ENCODE data around the gene ALOX5AP.

Gene ALOX5AP

DNA sequence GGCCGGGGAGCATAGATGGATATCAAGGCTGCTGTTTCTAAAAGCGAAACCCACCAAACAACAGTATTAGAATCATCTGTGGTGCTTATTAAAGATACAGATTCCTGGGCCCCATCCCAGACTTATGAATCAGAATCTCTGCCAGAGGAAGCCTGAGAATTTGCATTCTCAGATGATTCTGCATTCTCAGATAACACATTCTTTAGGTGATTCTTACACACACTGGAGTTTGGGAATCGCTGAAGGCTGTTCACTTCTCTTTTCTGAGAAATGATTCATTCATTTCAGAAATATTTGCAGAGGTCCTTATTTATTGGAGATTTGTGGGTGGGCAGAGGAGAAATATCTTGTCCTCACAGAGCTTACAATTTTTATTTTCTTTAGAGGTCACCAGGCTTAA, 24.4 kb downstream of the ALOX5AP start:
- no peak for DNase-seq (ENCODE audit: low read depth in 2 of 2)

DNA sequence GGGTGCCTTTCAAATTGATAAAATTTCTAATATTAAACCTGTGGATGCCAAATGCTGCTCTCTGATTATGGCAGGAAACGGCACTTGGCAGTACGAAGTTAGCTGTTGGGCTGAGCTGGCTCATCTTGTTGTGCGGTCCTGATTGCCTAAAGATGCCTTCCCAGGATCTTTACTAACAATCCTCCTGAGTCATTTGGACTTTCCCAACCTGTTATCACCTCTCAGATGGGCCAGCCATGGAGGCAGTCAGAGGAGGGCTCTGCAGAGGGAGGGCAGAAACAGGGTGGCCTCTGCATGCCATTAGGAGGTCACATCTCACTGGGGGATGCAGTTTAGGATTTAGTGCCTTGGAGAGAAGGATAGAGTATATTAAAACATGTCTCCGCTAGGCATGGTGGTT, 27.3 kb downstream of the ALOX5AP start:
- no peak for DNase-seq (ENCODE audit: low read depth in 2 of 2)

DNA sequence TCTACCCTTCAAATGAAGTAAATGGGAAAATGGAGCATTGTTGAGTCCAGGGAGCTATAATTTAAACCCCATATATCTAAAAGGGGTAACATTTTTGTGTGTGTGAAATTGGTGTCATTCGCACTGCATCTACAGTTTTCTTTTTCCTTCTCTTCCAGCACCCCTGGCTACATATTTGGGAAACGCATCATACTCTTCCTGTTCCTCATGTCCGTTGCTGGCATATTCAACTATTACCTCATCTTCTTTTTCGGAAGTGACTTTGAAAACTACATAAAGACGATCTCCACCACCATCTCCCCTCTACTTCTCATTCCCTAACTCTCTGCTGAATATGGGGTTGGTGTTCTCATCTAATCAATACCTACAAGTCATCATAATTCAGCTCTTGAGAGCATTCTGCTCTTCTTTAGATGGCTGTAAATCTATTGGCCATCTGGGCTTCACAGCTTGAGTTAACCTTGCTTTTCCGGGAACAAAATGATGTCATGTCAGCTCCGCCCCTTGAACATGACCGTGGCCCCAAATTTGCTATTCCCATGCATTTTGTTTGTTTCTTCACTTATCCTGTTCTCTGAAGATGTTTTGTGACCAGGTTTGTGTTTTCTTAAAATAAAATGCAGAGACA, 28.6 kb downstream of the ALOX5AP start:
- DNase-seq (ENCODE audit: low read depth in 2 of 2): no peak

DNA sequence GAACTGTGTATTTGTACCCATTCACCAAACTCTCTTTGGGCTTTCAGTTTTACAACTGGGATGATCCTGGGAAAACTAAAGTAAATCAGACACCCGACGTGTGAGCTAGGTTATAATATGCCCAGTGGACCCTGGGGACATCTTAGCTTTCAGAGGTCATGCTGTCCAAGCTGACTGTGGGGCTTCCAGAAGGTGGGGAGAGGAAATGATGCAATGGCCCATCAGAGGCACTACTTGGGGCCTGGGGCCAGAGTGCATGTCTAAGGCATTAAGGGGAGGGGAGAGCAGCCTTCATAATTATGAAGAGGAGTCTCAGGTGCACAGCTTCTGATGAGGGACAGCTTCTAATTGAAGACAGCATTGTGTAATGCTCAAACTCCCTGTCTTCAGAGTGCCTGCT, 30.9 kb downstream of the ALOX5AP start:
- no peak for DNase-seq (ENCODE audit: low read depth in 2 of 2)

DNA sequence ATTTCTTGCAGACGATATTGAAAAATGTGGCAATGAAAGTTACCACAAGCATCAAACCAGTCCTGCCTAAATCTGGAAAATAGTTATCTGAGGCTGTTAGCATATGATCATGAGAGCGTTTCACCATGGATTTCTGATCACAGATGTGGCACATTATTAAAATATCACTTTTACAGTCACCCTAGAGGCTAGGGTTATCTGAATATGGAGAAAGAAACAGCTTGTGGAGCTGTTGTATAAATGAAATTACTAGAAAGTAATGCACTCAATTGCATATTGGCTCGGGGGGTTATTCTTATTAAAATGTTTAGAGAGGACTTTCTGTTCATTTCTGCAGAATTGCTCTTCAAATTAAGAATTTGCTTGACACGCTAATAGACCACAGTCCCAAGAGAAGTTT, 35.6 kb downstream of the ALOX5AP start:
- no peak for DNase-seq (ENCODE audit: low read depth in 2 of 2)

DNA sequence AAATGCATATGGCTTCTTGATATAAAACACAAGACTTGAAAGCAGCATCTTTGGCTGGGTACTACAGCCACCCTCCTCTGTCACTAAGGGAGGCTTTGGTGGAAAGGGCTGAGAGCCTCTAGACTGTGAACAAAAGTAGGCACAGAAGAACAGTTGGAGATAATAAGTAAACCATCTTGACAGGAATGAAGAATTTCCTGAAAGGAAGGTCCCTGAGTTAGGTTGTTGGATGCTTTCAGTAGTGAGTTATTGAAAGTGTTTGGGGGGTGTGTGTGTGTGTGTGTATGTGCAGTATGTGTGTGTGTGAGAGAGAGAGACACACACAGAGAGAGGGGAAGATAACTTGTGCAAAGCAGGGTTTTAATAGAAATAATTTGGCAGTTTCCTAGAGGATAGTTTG, 38.2 kb downstream of the ALOX5AP start:
- no peak for DNase-seq (ENCODE audit: low read depth in 2 of 2)

DNA sequence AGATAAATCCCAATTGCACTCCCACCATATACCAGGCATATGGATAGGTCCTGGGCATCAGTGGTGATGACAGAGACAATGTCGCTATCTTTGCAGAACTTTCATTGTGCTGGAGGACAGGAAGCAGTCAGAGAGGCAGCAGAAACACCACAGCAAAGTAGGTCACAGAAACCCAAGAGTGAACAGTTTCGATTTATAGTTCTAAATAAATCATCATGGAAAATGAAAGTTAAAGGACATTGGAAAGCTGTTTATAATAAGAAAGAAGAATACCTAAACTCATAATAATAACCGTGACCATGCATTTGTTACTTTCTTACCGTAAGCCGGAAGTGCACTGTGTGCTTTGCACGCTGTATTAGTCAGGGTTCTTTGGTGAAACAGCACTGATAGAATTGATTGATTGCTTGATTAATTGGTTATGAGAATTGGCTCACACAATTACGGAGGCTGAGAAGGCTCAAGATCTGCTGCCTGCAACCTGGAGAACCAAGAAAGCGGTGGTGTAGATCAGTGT, 38.9 kb downstream of the ALOX5AP start:
- no peak for DNase-seq (ENCODE audit: low read depth in 2 of 2)

DNA sequence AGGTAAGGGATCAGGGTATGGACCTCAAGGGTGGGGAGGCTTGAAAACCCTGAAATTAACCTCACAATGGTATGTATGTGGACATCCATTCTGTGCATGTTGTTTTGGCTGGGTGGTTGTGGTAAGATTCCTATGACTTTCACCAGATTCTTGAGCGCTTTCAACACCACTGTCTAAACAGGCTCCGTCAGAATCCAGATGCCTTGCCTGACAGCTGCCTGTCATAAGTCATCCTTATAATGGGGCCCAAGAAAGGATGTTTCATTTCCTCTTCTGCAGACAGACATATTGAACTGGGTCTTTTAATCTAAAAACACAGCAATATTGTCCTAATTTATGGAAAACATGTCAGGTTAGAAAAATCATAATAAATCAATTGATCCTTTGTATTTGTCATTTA, 41.3 kb downstream of the ALOX5AP start:
- no peak for DNase-seq (ENCODE audit: low read depth in 2 of 2)

DNA sequence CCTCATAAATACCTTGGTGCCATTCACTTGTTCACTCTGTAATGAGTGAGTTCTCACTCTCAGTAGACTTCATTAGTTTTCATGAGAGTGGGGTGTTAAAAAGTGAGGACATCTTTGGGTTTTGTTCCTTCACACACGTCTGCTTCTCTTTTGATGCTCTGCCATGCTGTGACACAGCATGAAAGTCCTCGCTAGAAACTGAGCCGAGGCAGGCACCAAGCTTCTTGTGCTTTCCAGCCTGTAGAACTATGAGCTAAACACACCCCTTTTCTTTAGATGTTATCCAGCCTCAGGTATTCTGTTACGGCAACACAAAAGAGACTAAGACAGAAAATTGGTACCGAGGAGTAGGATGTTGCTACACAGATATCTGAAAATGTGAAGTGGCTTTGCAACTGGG, 43.7 kb downstream of the ALOX5AP start:
- no peak for DNase-seq (ENCODE audit: low read depth in 2 of 2)

DNA sequence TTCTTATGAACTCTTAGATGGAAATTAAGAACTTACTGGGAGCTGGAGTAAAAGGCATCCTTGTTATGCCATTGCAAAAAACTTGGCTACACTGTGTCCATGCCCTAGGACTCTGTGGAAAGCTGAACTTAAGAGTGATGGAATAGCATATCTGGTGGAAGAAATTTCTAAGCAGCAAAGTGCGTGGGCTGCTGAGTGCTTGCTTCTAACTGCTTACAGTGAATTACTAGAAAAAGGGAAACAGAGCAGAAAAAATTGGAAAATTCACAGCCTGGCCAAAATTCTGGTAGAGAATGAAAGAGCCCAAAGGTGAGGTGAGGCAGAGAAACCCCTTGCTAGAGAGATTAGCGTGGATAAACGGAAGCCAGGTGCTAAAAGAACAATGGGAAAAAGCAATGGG, 44.3 kb downstream of the ALOX5AP start:
- no peak for DNase-seq (ENCODE audit: low read depth in 2 of 2)

DNA sequence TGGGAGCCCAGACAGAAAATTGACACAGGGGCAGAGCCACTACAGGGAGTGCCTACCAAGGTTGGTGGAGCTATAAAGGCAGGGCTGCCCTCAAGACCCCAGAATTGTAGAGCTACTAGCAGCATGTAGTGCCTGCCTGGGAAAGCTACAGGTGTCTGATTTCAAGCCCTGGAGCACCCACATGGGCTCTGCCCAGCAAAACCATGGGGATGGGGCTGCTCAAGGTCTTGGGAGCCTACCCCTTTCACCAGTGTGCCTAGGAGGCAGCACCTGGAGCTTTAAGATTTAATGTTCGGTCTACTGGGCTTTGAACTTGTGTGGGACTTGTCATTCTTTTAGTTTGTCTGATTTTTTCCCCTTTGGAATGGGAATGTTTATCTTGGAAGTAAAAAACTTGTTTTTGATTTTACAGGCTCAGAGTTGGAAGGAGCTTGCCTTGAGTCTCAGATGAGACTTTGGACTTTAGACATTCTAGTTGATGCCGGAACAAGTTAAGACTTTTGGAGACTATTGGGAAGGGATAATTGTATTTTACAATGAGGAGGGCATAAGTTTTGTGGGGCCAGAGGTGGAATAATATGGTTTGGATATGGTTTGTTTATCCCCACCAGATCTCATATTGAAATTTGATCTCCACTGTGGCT, 45.1 kb downstream of the ALOX5AP start:
- no peak for DNase-seq (ENCODE audit: low read depth in 2 of 2)

DNA sequence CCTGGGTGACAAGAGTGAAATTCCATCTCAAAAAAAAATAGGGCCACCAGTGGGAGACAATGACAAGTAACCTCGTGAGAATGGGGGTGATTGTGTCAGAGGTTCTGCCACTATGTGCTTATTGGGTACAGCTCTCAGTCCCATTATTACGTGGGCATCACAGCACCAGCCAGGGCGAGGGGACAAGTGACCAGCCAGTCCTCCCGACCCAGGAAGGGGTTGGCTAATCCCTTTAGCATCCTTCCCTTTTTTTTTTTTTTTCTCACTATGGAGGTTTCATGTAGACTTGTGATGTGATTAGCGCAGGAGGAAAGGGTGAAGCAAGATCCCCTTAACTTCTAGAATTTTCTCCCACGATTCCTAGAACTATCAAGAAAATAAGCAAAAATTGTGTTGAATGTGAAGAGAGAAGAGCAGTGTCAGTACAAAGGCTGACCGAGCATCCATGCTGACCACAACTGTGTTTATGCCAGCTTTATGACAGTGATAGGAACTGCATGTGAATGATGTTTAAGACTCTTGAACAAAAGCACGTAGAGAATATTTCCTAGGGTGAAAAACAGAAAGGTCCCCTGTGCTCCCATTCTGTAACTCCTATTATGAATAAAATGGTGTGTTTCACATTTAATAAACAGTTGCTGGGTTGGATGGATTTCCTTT, 50.0 kb downstream of the ALOX5AP start:
- no peak for DNase-seq (ENCODE audit: low read depth in 2 of 2)

DNA sequence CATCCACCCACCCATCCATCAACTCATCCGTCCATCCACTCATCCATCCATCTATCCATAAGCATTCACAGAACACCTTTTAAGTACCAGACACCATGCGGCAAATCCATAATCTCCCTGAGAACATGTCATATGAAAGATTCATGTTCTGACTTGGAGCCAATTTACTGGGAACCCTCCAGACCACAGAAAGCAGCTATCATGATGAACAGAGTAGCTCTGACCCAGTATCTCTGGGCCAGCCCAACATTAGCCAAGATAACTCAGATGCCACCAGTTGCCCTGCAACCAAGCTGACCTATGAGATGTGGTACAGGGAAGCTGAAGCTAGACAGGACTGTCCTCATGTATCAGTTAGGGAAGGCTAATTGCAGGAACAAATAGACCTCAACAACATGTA, 51.3 kb downstream of the ALOX5AP start:
- no peak for DNase-seq (ENCODE audit: low read depth in 2 of 2)

DNA sequence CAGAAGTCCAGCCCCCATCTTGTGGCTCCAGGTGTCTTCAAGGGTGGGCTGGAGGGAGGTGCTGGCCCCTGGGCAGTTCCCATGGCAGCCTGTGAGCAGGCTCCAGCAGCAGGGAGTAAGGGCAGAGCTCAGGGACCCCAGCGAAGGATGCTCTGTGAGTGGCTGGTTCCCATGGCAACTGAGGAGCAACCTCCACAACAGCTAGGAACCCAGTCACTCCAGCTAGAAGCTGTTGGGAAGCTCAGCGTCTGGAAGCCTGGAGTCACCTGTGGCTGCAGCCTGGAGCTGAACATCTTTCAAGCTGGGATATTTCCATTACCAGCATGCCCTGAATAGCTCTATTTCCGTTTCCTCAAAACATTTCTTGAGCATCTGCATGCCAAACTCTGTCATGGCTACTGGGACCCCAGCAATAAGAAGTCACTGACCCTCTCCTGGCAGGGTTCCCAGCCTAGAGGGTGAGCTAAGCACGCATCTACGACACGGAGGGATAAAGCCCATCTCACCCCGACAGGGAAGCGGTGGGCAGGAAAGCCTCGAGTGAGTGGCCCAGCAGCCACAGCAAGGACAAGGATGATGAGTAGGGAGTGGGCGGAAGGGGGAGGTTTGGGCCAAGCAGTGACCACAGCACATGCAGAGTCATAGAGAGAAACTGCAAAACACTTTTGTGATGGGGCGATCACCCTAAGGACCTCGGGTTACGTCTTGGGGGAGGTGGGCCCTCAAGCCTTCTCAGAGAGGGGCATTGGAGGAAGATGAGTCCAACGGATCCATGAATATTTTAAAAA, 52.6 kb downstream of the ALOX5AP start:
- DNase-seq (ENCODE audit: low read depth in 2 of 2): no peak

DNA sequence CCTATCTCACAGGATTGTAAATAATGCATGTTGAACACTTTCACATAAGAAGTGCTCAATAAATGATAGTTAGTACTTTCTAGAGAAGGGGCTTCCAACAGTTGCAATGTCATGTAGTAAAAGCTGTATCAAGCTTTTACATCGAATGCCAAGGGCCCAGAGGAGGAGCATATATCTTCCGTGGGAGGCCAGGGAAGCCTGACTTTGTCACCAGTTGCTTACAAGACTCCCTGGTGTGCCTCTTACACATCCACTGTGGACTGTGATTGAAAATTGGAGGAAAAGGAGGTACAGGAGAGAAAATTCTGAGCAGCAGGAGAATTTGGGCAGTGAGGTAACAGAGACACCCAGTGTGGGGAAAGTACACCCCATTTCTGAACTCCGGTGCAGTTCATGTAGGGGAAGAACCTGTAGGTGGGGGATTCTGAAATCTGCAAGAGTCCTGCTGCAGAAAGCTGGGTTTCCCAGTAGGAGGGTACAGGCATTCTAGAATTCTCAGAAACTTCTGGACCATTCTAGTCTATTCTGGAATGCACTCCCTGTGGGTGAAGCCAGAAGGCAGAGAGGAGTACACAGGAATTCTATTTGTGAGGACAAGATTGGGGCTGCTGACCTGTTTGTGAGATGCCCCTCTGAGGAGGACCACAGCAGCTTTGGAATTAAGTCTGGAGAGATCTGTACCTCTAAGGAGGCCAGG, 54.0 kb downstream of the ALOX5AP start:
- no peak for DNase-seq (ENCODE audit: low read depth in 2 of 2)

DNA sequence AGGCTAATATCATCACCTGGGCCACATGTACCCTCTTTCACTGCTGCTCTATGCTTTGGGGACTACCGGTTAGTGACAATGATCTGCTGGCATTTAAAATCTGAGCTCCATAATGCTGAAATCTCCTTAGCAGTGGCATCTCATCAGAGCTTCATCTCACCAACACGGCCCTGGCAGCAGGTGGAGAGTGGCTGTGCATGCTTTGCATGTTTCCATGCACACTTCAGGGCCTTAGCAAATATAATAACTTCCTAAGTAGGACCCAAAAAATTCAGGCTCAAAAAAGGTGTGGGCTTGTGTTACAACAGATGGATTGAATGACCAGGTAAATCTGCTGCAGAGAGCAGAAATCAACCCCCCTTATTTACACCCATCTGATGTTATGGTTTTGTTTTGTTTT, 55.2 kb downstream of the ALOX5AP start:
- DNase-seq (ENCODE audit: low read depth in 2 of 2): no peak

DNA sequence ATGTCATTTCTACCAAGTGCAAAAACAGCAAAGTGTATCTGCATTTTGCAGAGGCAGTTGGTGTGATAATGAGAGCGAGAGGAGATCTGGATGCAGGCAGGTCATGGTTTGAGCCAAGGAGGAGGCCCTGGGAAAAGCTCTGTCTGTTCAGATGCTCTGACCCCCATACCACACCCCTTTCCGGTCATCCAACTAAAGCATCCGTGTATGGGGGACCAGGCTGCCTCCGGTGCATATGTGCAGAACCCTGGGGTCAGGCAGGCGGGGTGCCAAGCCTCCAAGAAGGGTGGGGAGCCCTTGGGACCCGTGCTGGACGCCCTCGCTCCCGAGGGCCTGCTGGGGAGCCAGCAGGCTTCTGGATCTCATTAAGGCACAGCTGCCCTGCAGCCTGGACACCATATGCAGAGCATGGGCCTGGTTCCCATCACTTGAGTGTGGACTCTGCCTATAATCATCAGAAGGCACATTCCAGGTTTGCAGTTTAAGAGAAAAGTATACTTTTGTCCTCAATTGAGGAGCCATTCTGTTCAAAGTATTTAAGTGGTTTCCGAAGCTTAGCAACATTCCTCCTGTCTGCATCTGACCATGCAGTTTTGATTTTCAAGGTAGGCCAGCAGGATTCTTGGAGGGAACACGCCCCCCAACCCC, 56.1 kb downstream of the ALOX5AP start:
- DNase-seq (ENCODE audit: low read depth in 2 of 2): no peak

DNA sequence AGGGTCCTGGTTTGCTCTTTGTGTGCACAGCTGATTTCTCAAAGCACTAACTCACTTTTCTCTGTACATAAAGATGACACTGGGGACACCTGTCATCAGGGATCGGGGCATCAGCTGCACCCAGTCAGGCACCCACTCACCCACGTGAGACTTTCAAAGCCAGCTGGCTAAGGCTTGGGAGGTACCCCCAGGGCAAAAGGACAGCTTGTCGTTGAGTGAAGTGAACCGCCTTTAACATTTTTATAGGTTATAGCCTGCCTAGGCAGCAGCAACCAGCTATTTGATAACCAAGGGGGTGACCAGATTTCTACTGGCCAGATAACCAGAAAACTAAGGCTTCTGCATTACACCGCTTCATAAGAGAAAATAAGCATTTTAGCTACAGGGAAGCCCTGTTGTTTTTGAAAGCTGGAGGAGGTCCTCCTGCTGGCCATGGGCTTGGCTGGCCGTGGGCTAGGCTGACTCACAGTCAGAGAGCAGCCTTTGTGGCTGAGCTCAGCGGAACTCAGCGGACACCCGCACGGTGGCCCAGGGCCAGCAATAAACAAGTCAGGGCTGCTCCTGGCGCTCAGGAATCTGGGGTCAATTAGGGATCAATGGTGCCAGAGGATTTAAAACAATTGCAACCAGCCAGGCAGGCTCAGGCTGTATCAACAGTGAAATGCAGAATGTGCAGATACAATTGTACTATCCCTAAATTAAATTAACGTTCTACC, 57.1 kb downstream of the ALOX5AP start:
- no peak for DNase-seq (ENCODE audit: low read depth in 2 of 2)

DNA sequence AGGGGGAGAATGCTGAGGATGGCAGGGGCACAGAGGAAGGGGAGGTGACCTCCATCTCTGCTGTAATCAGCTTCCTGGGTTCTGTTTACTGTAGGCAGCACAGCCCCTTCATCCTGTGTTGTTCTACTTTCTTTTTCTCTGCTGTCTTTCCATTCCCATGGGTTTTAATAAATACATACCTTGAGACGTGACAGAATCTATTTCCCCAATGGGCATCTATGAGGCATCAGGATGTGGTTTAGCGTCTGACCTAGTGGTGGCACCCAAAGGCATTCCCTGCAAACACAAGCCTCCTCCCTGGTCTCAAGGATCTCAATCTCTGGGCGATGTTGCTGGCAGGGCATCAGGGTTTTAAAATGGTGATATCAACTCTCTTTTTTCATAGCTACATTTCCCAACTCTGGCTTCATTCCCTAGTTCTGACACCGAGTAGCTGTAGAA, 60.8 kb downstream of the ALOX5AP start:
- DNase-seq (ENCODE audit: low read depth in 2 of 2): no peak
